HG02885 (cell line): Measurements from ENCODE around the gene DKC1.
"Not testable (repeated sequence)": the region's sequence is repeated elsewhere in the genome, so short reads cannot be mapped to it uniquely, and the experiment has no call there.

Source experiments
- ATAC-seq: cut with Tn5 transposase; IDR thresholded peaks from one replicate; pipeline ENCODE4 v1.9.1; 2021; ENCODE audit warnings: mild to moderate bottlenecking; ENCODE audit not compliant: unreplicated experiment, poor library complexity

DKC1 gene

GRCh38 chrX:154816326-154816898 lies 53.7 kb downstream of the DKC1 start:
- ATAC-seq = not testable (repeated sequence)

GRCh38 chrX:154817048-154817618 lies 54.5 kb downstream of the DKC1 start:
- ATAC-seq = not testable (repeated sequence)

- peak; percentile 32 for ATAC-seq
These were observed 56.5 kb downstream of the DKC1 start for GRCh38 chrX:154818916-154819770.

- ATAC-seq = peak; percentile 68
These were observed 57.2 kb downstream of the DKC1 start for GRCh38 chrX:154819771-154820341.

GRCh38 chrX:154821523-154821922 lies 58.9 kb downstream of the DKC1 start:
- ATAC-seq = no peak

GRCh38 chrX:154822029-154822428 lies 59.4 kb downstream of the DKC1 start:
- ATAC-seq = no peak

GRCh38 chrX:154824638-154825037 lies 62.0 kb downstream of the DKC1 start:
- no peak for ATAC-seq

- not testable (repeated sequence) for ATAC-seq
These were observed 62.9 kb downstream of the DKC1 start for GRCh38 chrX:154825586-154825985.
